GM21381 (cell line): ENCODE measurements around the gene CAVIN3.

ENCODE experiments used
- ATAC-seq: cut with Tn5 transposase; IDR thresholded peaks from one replicate; pipeline ENCODE4 v1.9.1; 2021; ENCODE audit warnings: mild to moderate bottlenecking, moderate library complexity; ENCODE audit not compliant: unreplicated experiment

Gene CAVIN3

DNA sequence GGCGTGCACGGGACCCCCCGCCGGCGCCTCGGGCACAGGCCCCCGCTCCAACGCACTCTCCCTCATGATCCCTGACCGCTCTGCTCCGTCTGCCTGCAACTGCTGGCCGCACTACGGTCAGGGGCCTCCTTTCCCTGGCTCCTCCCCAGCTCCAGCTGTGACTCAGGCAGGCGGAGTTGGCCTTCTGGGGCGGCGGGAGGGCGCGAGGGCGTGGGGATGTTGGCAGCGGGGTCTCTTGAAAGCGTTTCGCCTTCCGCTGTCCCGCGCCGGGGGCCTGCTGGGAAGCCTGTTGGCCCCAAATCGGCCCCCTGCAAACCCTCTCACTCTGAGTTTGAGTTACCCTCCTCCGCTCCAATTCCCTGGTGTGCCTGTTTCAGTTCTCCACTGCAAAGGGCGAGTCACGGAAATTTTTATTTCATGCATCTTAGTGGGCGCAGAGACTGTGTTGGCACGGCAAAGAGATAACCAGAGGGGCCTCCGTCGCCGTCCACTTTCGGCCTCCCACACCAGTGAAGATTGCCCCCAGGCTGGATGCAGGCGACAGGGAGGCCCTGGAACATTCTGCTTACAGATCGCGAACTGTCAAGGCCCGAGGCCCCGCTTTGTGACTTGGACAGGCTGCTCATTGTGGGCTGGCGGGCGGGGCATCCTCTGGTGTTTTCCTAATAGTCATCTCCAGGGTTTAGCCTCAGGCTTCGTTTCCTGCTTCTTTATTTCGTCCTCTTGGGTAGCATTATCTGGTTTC, at the start of gene CAVIN3:
Gene CAVIN3, minus strand, starts transcription at position 91 of the 745 bp plus-strand sequence. Its CDS starts 25 bp downstream, at position 66.
- peak; percentile 43 for ATAC-seq

DNA sequence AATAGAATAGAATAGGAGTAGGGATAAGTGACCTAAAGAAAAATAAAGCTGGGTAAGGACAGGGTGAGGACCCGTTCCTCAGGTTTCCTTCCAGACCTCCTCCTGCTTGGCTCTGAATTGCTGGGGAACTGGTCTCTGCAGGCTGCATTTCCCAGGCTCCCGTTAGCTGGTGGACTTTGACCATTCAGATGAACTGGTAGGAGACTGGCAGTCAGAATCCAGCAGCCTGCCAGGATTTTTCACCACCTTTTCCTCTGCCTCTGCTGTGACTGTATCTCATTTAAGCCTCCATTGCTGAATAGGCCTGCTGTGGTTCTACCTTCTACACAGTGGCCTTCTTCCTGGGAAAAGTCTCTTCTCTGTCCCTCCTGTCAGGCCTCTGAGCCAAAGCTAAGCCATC, 45.4 kb upstream of the CAVIN3 start:
- no peak for ATAC-seq

- peak; percentile 93 for ATAC-seq
Observed at GRCh38 chr11:6362873-6363678, 42.8 kb upstream of the CAVIN3 start.

- no peak for ATAC-seq
Observed at GRCh38 chr11:6362185-6362872, 42.0 kb upstream of the CAVIN3 start.

- no peak for ATAC-seq
Observed at GRCh38 chr11:6360183-6360582, 39.9 kb upstream of the CAVIN3 start.

- ATAC-seq, result no peak
Observed at GRCh38 chr11:6357222-6357621, 36.9 kb upstream of the CAVIN3 start.

- ATAC-seq, result no peak
Observed at GRCh38 chr11:6356503-6357055, 36.3 kb upstream of the CAVIN3 start.

DNA sequence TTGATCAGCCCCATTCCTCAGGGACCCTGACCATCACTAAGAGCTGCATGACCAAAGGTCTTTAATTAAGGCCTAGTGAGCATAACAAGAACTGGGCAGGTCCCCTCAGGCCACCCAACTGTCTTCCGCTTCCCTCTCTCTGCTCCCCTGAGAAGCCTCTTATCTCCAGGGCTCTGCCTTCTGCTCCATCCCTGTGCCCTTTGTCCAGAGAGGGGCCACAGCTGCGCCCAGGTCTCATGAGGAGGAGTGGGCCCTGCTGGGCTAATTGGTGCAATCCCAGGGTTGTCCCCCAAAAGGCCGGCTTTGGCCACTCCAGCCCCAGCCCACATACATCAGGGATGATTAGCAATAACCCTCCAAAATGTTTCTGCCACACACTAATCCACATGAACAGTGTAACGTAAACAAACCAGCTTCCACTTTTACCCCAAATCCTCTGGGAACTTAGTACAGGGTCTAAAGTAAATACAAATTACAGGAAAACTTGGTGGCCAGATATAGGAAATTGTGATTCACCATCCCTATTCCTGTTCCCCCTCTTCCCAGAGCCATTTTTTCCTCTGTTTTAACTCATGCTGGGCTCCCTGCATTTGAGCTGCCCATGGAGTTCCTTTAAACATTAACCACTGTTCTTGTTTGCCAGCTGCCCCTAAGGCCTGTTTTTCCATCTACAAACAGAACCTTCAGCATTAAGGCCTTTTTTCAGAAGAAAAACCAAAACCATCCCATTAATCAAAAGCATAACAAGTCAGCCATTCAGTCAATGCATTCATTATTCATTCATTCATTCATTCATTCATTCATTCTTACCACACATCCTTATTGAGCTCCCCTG, 34.6 kb upstream of the CAVIN3 start:
- ATAC-seq, result no peak

DNA sequence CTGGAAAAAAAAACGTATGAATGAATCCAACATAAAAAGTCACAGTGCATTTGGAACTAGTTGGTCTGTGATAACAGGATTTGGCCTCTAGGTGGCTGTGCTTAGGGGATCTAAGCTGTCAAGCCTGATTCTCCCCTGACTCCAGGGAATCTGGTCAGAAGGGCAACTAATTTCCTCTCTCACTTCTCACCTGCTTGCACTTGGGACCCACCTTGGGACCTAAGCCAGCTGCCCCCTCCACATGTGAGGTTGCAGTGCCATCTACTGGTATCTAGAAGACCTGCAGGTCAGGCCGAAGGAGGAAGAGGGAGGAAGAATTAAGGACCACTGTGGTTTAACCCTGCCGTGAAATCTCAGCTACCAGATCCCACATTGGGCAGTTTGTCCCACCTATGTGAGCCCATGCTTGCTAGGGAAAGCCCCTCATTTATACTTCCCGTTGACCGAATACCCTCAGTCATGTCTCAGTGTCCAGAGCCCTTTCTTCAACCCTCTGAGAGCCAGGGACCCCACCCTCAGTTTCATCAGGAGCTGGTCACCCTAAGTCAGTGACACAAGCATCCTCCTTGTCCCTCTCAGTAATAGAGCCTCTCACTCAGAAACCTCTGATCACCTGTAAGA, 33.2 kb upstream of the CAVIN3 start:
- peak; percentile 80 for ATAC-seq

DNA sequence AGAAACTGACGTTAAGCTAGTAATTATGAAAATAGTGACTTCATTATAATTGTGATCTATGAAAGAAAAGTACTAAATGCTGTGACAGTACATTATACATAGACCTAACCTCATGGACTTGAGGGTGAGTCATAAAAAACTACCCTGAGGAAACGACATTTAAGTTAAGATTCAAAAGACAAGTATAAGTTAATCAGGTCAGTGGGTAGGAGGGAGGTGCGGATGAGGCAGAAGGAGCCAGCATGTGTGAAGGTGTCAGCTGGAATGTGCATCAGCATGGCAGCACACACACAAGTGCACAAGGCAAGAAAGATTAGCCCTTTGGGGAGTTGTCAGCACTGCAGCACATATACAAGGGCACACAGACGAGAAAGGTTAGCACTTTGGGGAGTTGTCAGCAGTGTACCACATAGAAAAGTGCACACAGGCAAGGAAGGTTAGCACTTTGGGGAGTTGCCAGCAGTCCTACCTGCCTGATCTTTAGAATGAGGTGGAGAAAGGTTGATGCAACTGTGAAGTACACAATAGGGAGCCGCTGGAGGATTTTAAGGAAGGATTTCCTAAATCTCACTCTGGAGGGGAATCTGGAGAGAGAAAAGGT, 31.6 kb upstream of the CAVIN3 start:
- ATAC-seq, result no peak

GRCh38 chr11:6350486-6350885, 30.2 kb upstream of the CAVIN3 start:
- ATAC-seq, result no peak

DNA sequence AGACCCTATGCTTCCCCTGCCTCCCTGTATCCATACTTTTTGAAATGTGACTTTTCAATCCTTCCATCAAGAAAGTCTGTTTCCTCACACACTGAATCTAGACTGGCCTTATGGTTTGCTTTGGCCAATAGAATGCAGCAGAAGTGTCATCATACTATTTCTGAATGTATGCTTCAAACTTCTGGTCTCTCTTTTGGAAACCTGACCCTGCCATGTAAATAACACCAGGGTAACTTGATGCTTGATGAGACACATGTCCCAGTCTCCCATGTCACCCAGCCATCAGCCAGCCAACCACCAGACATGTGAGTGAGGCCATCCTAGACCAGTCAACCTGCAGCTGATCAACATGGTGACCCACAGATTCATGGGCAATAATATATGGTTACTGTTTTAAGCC, 29.7 kb upstream of the CAVIN3 start:
- no peak for ATAC-seq

GRCh38 chr11:6345366-6345765, 25.1 kb upstream of the CAVIN3 start:
- no peak for ATAC-seq

- ATAC-seq, result no peak
Observed at GRCh38 chr11:6336293-6336692, 16.0 kb upstream of the CAVIN3 start.

- ATAC-seq, result no peak
Observed at GRCh38 chr11:6334806-6335205, 14.5 kb upstream of the CAVIN3 start.

DNA sequence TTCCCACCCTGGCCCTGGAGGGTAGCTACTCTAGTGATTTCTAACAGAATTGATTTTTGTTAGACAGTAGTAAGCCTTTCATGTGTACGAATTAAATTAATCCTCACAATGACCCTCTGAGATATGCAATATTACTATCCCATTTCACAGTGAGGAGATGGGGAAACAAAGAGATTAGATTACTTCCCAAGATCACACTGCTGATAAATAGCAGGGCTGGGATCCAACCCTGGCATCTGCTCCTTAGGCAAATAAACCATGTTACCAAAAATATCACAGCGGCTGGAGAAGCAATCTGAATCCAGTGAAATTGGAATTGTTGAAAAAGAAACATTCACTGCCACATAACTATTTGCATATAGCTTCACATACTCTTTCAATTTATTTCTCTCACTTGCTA, 12.8 kb upstream of the CAVIN3 start:
- ATAC-seq, result no peak

DNA sequence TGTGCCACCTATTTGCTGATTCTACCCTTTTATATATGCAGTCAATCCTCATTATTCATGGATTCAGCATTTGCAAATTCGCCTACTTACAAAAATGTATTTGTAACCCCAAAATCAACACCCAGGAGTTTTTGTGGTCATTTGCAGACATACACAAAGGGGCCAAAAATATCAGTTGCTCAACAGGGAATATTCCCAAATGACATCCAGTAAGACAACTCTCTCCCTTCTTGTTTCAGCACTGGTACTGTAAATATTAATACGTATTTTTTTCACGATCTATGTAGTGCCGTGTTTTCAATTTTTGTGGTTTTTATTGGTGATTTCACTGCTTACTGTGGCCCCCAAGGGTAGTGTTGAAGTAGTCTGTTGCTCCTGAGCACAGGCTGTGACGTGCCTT, 11.8 kb upstream of the CAVIN3 start:
- no peak for ATAC-seq

DNA sequence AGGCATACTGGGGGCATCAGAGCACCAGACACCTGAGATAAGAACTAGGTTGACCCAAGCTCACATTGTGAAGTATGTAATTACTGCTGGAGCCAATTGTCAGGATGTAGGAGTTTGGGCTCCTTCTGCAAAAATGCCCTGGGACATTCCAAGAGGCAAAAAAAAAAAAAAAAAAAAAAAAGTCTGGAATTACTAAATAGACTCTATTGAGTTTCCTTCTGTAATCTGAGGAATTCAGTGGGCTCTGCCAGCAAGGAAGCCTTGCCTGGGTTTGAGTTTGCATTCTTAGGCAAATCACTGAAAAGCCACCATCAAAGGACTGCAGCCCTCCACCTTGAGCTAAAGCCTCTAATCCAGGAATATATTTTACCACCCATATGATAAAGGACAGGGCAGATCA, 8.0 kb upstream of the CAVIN3 start:
- ATAC-seq, result no peak

- no peak for ATAC-seq
Observed at GRCh38 chr11:6327806-6328205, 7.5 kb upstream of the CAVIN3 start.

- no peak for ATAC-seq
Observed at GRCh38 chr11:6326985-6327384, 6.7 kb upstream of the CAVIN3 start.
